Measurements from ENCODE around the gene TRIM69.
"Not testable (repeated sequence)": the region's sequence is repeated elsewhere in the genome, so short reads cannot be mapped to it uniquely, and the experiment has no call there.

Gene TRIM69

GRCh38 chr15:44735482-44736180, 697 bp upstream of the TRIM69 start:
- Histone ChIP-seq H3K4me2 (ENCODE audit: low read depth, low read length, poor library complexity, severe bottlenecking) (no peak overlapping the region), H3K4me1 (ENCODE audit: insufficient read depth, low read length, poor library complexity, severe bottlenecking) (peaks cover 8% of the 10 kb centered on the region), H3K36me3 (ENCODE audit: insufficient read depth, low read length) (no peaks in the 10 kb centered on the region), H3K9ac (ENCODE audit: low read depth, low read length, poor library complexity, severe bottlenecking) (peak overlapping the region; percentile 27), H3K79me2 (ENCODE audit: insufficient read depth, low read length) (peaks cover 1% of the 10 kb centered on the region; the same call in 1 of the 2 replicates), H2AFZ (ENCODE audit: low read length) (0 out of 2 replicates have a peak overlapping the region, but pooled peaks have one; percentile 29), H3K4me3 (ENCODE audit: low read length, poor library complexity, severe bottlenecking) (no peak overlapping the region), H4K20me1 (ENCODE audit: insufficient read depth, low read length, poor library complexity, severe bottlenecking) (no peaks in the 10 kb centered on the region), H3K27me3 (ENCODE audit: insufficient read depth, low read length, poor library complexity, severe bottlenecking) (no peaks in the 10 kb centered on the region), H3F3A (ENCODE audit: low read depth) (no peaks in the 10 kb centered on the region), H3K9me3 (ENCODE audit: insufficient read depth, low read depth, low read length) (no peaks in the 10 kb centered on the region), H3K9me2 (replicated peaks; ENCODE audit: low read depth, low read length) (no peaks in the 10 kb centered on the region)
- TF ChIP-seq CTCF (conservative IDR thresholded peaks at IDR 0.05; ENCODE audit: low read length) (no peak), EZH2phosphoT487 (IDR thresholded peaks at IDR 0.05; ENCODE audit: borderline replicate concordance) (no peak)

DNA sequence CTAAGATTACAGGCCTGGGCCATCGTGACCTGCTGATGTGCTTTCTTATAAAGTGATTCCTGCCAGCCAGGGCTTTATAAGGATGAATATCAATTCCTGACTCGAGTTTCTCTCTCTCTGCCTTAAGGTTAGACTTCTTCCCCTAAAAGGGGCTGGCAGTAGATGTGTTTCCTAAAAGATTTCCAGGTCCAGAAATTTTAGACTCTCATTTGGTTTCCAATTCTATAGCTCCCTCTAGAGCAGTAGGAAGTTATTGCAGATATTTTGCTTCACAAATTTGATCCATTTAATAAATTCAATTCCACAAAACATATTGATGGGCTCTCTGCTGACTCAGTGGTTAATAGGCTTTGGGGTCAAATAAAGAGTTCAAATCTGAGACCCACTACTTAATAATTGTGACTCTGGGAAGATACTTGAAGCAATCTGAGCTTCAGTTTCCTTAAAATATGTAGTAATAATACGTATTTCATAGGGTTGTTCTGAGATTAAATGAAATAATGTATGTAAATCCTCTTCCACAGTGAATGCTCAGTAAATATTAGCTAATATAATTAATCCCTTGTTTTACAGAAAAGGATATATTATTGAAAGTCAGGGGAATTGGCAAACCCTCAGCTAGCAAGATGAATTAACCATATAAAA, 2.1 kb downstream of the TRIM69 start:
- no peaks in the 10 kb centered on the region for H3K79me2 ChIP-seq (ENCODE audit: insufficient read depth, low read length)
- no peaks in the 10 kb centered on the region for H3F3A ChIP-seq (ENCODE audit: low read depth)
- H3K4me1 ChIP-seq (ENCODE audit: insufficient read depth, low read length, poor library complexity, severe bottlenecking), result no peaks in the 10 kb centered on the region
- no peak overlapping the region for H2AFZ ChIP-seq (ENCODE audit: low read length)
- H4K20me1 ChIP-seq (ENCODE audit: insufficient read depth, low read length, poor library complexity, severe bottlenecking), result no peaks in the 10 kb centered on the region
- H3K4me2 ChIP-seq (ENCODE audit: low read depth, low read length, poor library complexity, severe bottlenecking), result no peak overlapping the region
- H3K9me2 ChIP-seq (replicated peaks; ENCODE audit: low read depth, low read length), result no peaks in the 10 kb centered on the region
- no peaks in the 10 kb centered on the region for H3K36me3 ChIP-seq (ENCODE audit: insufficient read depth, low read length)
- H3K4me3 ChIP-seq (ENCODE audit: low read length, poor library complexity, severe bottlenecking), result no peak overlapping the region
- no peak overlapping the region for H3K9ac ChIP-seq (ENCODE audit: low read depth, low read length, poor library complexity, severe bottlenecking)
- TF ChIP-seq CTCF (conservative IDR thresholded peaks at IDR 0.05; ENCODE audit: low read length), result peak; percentile 93
- TF ChIP-seq EZH2phosphoT487 (IDR thresholded peaks at IDR 0.05; ENCODE audit: borderline replicate concordance), result no peak
- H3K9me3 ChIP-seq (ENCODE audit: insufficient read depth, low read depth, low read length), result no peaks in the 10 kb centered on the region
- H3K27me3 ChIP-seq (ENCODE audit: insufficient read depth, low read length, poor library complexity, severe bottlenecking), result no peaks in the 10 kb centered on the region

DNA sequence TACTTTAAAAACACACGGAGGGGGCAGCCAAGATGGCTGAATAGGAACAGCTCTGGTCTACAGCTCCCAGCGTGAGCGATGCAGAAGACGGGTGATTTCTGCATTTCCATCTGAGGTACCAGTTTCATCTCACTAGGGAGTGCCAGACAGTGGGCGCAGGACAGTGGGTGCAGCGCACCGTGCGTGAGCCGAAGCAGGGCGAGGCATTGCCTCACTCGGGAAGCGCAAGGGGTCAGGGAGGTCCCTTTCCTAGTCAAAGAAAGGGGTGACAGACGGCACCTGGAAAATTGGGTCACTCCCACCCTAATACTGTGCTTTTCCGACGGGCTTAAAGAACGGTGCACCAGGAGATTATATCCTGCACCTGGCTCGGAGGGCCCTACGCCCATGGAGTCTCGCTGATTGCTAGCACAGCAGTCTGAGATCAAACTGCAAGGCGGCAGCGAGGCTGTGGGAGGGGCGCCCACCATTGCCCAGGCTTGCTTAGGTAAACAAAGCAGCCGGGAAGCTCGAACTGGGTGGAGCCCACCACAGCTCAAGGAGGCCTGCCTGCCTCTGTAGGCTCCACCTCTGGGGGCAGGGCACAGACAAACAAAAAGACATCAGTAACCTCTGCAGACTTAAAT, 3.0 kb downstream of the TRIM69 start:
- H3K9me2 ChIP-seq (replicated peaks; ENCODE audit: low read depth, low read length); H3K79me2 ChIP-seq (ENCODE audit: insufficient read depth, low read length); H3K4me1 ChIP-seq (ENCODE audit: insufficient read depth, low read length, poor library complexity, severe bottlenecking); H3K36me3 ChIP-seq (ENCODE audit: insufficient read depth, low read length); H3K4me2 ChIP-seq (ENCODE audit: low read depth, low read length, poor library complexity, severe bottlenecking); H3K9me3 ChIP-seq (ENCODE audit: insufficient read depth, low read depth, low read length); H3K9ac ChIP-seq (ENCODE audit: low read depth, low read length, poor library complexity, severe bottlenecking); H4K20me1 ChIP-seq (ENCODE audit: insufficient read depth, low read length, poor library complexity, severe bottlenecking); H3K4me3 ChIP-seq (ENCODE audit: low read length, poor library complexity, severe bottlenecking); H2AFZ ChIP-seq (ENCODE audit: low read length); H3F3A ChIP-seq (ENCODE audit: low read depth); H3K27me3 ChIP-seq (ENCODE audit: insufficient read depth, low read length, poor library complexity, severe bottlenecking): not testable (repeated sequence)

DNA sequence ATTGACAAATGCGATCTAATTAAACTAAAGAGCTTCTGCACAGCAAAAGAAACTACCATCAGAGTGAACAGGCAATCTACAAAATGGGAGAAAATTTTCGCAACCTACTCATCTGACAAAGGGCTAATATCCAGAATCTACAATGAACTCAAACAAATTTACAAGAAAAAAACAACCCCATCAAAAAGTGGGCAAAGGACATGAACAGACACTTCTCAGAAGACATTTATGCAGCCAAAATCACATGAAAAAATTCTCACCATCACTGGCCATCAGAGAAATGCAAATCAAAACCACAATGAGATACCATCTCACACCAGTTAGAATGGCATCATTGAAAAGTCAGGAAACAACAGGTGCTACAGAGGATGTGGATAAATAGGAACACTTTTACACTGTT, 7.1 kb downstream of the TRIM69 start:
- H2AFZ ChIP-seq (ENCODE audit: low read length); H3K4me2 ChIP-seq (ENCODE audit: low read depth, low read length, poor library complexity, severe bottlenecking); H3K36me3 ChIP-seq (ENCODE audit: insufficient read depth, low read length); H3F3A ChIP-seq (ENCODE audit: low read depth); H3K27me3 ChIP-seq (ENCODE audit: insufficient read depth, low read length, poor library complexity, severe bottlenecking); H3K79me2 ChIP-seq (ENCODE audit: insufficient read depth, low read length); H3K9me3 ChIP-seq (ENCODE audit: insufficient read depth, low read depth, low read length); H4K20me1 ChIP-seq (ENCODE audit: insufficient read depth, low read length, poor library complexity, severe bottlenecking); H3K9ac ChIP-seq (ENCODE audit: low read depth, low read length, poor library complexity, severe bottlenecking); H3K4me3 ChIP-seq (ENCODE audit: low read length, poor library complexity, severe bottlenecking); H3K4me1 ChIP-seq (ENCODE audit: insufficient read depth, low read length, poor library complexity, severe bottlenecking); H3K9me2 ChIP-seq (replicated peaks; ENCODE audit: low read depth, low read length): not testable (repeated sequence)

All from Loucy (cell line).